HepG2 (cell line): ENCODE measurements around the gene SLC25A10. TPM values are rescaled to one million over a fixed set of nuclear protein-coding genes. Genes with fewer than 3 reads are reported as not detected.

Experiments
- E2F1 ChIP-seq: sonication (generic); formaldehyde crosslinking; IDR thresholded peaks from 2 replicates; pipeline ENCODE4 v1.5.0; 2020; ENCODE audit warnings: missing genetic modification reagents
- HIC2 ChIP-seq: sonication (generic); formaldehyde crosslinking; IDR thresholded peaks from 2 replicates; pipeline ENCODE4 v1.9.0; 2022; ENCODE audit warnings: low read depth, missing genetic modification reagents
- HMG20B ChIP-seq: conservative IDR thresholded peaks from 2 replicates; pipeline ENCODE4 v1.6.1; 2016; ENCODE audit warnings: missing genetic modification reagents, missing compliant biosample characterization
- HNRNPL ChIP-seq: fragments of 200-400 bp; formaldehyde crosslinking; IDR thresholded peaks from 2 replicates; pipeline ENCODE4 v1.6.1; 2017; ENCODE audit warnings: mild to moderate bottlenecking, low read depth, low read length
- YY1 ChIP-seq: IDR thresholded peaks from 2 replicates; pipeline ENCODE4 v1.6.1; 2011; ENCODE audit warnings: low read length, low read depth, moderate library complexity, mild to moderate bottlenecking; ENCODE audit not compliant: insufficient read depth, insufficient replicate concordance
- ZNF318 ChIP-seq: sonication (generic); formaldehyde crosslinking; IDR thresholded peaks from 2 replicates; pipeline ENCODE4 v1.4.0; 2020; ENCODE audit warnings: mild to moderate bottlenecking, missing genetic modification reagents
- ZNF407 ChIP-seq: sonication (generic); formaldehyde crosslinking; IDR thresholded peaks from one replicate; pipeline ENCODE4 v1.5.1; 2020; ENCODE audit warnings: mild to moderate bottlenecking, missing genetic modification reagents; ENCODE audit errors: not compliant biosample characterization
- polyA plus RNA-seq, 8 experiments: library from polyadenylated mRNA; depleted of rRNA in 3 of 8; stranded (reverse) in 7 of 8; unstranded in 1 of 8; fragments of >200 nt; fragmentation: Illumina TruSeq in 4 of 8; extraction: Trizol in 4 of 8; gene quantifications; 2 replicates each; pipeline versions ENCODE4 v1.2.1 to v1.2.3, GENCODE V29; 2011 to 2016; ENCODE audit warnings: low read depth in 4 of 8, missing spikeins in 1 of 8, mixed read lengths in 1 of 8; ENCODE audit not compliant: insufficient read depth in 1 of 8
- total RNA-seq, 5 experiments: library from RNA; depleted of rRNA; stranded (reverse); fragments of >200 nt; fragmentation: Illumina TruSeq; extraction: Trizol; gene quantifications; 2 replicates each; pipeline ENCODE4 v1.2.3, GENCODE V29; 2016; ENCODE audit warnings: low read depth in 1 of 5

Gene SLC25A10
- total and polyA plus RNA-seq, 2 of the 13 experiments (the other 11 are each of a cell fraction or from before 2014, with no cell fraction given) = 46.5 to 140 TPM

GRCh38 chr17:81683584-81684441 is 28.3 kb upstream of the SLC25A10 start, which contains the start of the genes ARL16 and HGS (continued):
- peak; percentile 76; the same call in 1 of the 2 replicates for TF ChIP-seq ZNF318 (CRISPR knock-in tag)
- TF ChIP-seq ZNF407 (CRISPR knock-in tag) = peak; percentile 29
- TF ChIP-seq HMG20B = no peak
- no peak for TF ChIP-seq HIC2 (CRISPR knock-in tag)
- 0 out of 2 replicates have a peak, but pooled peaks have one; percentile 54 for TF ChIP-seq HNRNPL
- TF ChIP-seq YY1 = peak; percentile 73
- peak; percentile 87 for TF ChIP-seq E2F1 (CRISPR knock-in tag)
